HL-60 (cell line): ENCODE measurements around the gene RALA.

Experiments
- DNase-seq, 2 experiments: peaks; one replicate each; pipeline ENCODE4 v3.0.0-alpha.2; 2010 to 2020; ENCODE audit warnings: low read depth in 1 of 2, low spot score in 1 of 2
- H3K27ac ChIP-seq: fragments of 250-450 bp; sonication (Bioruptor Pico); replicated peaks from 2 replicates; pipeline ENCODE4 v1.5.1; 2020; ENCODE audit warnings: mild to moderate bottlenecking, moderate library complexity
- H3K27me3 ChIP-seq: fragments of 250-450 bp; sonication (Bioruptor Pico); 2 replicates; pipeline ENCODE4 v1.5.1; 2021; ENCODE audit warnings: mild to moderate bottlenecking, moderate library complexity; ENCODE audit not compliant: insufficient read depth, poor library complexity, severe bottlenecking
- H3K4me3 ChIP-seq: replicated peaks from 2 replicates; pipeline ENCODE4 v1.5.1; 2011; ENCODE audit warnings: mild to moderate bottlenecking, control low read depth, low read length; ENCODE audit not compliant: insufficient read depth
- CTCF ChIP-seq: IDR thresholded peaks from one replicate; pipeline ENCODE4 v1.5.1; 2011; ENCODE audit warnings: low read length, control low read depth, inconsistent platforms; ENCODE audit not compliant: insufficient read depth
- GABPA ChIP-seq: IDR thresholded peaks from 2 replicates; pipeline ENCODE4 v1.6.1; 2012; ENCODE audit warnings: low read depth
- POLR2AphosphoS5 ChIP-seq: IDR thresholded peaks from 2 replicates; pipeline ENCODE4 v1.6.1; 2012; ENCODE audit warnings: low read depth
- SPI1 ChIP-seq: IDR thresholded peaks from 2 replicates; pipeline ENCODE4 v1.6.1; 2012; ENCODE audit warnings: low read depth, mild to moderate bottlenecking, borderline replicate concordance
- TF ChIP-seq, protein P1 (sequence below): IDR thresholded peaks from 2 replicates; pipeline ENCODE4 v1.6.1; 2012; ENCODE audit warnings: low read depth; ENCODE audit not compliant: insufficient replicate concordance

The RALA gene

GRCh38 chr7:39609113-39609934 is 14.0 kb upstream of the RALA start:
- DNase-seq: peak in 1 of 2 experiments; percentile 3
- peak overlapping the region; percentile 20 for H3K4me3 ChIP-seq
- H3K27ac ChIP-seq: no peak overlapping the region

GRCh38 chr7:39609935-39610263 is 13.5 kb upstream of the RALA start:
- H3K4me3 ChIP-seq: peak overlapping the region; percentile 20
- DNase-seq: no peak
- no peak overlapping the region for H3K27ac ChIP-seq
- no peaks in the 10 kb centered on the region for H3K27me3 ChIP-seq
- TF ChIP-seq, protein P1, sequence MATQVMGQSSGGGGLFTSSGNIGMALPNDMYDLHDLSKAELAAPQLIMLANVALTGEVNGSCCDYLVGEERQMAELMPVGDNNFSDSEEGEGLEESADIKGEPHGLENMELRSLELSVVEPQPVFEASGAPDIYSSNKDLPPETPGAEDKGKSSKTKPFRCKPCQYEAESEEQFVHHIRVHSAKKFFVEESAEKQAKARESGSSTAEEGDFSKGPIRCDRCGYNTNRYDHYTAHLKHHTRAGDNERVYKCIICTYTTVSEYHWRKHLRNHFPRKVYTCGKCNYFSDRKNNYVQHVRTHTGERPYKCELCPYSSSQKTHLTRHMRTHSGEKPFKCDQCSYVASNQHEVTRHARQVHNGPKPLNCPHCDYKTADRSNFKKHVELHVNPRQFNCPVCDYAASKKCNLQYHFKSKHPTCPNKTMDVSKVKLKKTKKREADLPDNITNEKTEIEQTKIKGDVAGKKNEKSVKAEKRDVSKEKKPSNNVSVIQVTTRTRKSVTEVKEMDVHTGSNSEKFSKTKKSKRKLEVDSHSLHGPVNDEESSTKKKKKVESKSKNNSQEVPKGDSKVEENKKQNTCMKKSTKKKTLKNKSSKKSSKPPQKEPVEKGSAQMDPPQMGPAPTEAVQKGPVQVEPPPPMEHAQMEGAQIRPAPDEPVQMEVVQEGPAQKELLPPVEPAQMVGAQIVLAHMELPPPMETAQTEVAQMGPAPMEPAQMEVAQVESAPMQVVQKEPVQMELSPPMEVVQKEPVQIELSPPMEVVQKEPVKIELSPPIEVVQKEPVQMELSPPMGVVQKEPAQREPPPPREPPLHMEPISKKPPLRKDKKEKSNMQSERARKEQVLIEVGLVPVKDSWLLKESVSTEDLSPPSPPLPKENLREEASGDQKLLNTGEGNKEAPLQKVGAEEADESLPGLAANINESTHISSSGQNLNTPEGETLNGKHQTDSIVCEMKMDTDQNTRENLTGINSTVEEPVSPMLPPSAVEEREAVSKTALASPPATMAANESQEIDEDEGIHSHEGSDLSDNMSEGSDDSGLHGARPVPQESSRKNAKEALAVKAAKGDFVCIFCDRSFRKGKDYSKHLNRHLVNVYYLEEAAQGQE: no peak
- TF ChIP-seq POLR2AphosphoS5: no peak
- no peak for TF ChIP-seq CTCF
- no peak for TF ChIP-seq SPI1
- no peak for TF ChIP-seq GABPA

More at GRCh38 chr7:39609113-39609934, 14.0 kb upstream of the RALA start:
- TF ChIP-seq POLR2AphosphoS5 (no peak), SPI1 (peak; percentile 62; the same call in 1 of the 2 replicates)
- H3K27me3 ChIP-seq: no peaks in the 10 kb centered on the region

DNA sequence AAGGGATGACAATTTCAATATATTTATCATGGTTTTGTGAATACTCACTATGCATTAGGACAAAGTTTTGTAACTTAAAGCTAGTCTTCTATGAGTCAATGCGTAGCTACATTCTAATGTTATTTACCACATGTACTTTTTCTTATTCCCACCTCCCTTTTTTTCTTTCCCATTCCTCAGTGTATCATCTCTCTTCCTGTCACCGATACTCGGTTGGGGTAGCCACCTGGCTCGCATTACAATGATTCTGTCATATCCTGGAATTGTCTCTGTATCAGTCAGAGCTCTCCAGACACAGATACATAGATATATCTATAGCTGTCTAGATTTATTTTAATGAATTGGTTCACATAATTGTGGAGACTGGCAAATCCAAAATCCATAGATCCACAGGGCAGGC is 9.8 kb upstream of the RALA start:
- H3K27me3 ChIP-seq: no peaks in the 10 kb centered on the region
- DNase-seq: no peak
- no peak overlapping the region for H3K27ac ChIP-seq
- TF ChIP-seq CTCF (no peak), GABPA (no peak), SPI1 (no peak), POLR2AphosphoS5 (no peak)
- TF ChIP-seq, protein P1: no peak
- no peak overlapping the region for H3K4me3 ChIP-seq

- Histone ChIP-seq H3K27me3 (no peaks in the 10 kb centered on the region), H3K27ac (no peak overlapping the region), H3K4me3 (no peak overlapping the region)
- DNase-seq: no peak
- TF ChIP-seq, protein P1: no peak
- TF ChIP-seq GABPA: no peak
- TF ChIP-seq CTCF: no peak
- TF ChIP-seq SPI1: no peak
- no peak for TF ChIP-seq POLR2AphosphoS5
These were observed 9.1 kb upstream of the RALA start for GRCh38 chr7:39614299-39614698.
